ENCODE results near the gene SOBP. TPM values are rescaled to one million over a fixed set of nuclear protein-coding genes. Genes with fewer than 3 reads are reported as not detected.

Gene SOBP
- total and polyA plus RNA-seq, 2 donors (not counting 3 experiments of a cell fraction or from before 2014, with no cell fraction given) = 0.35 to 6.6 TPM

DNA sequence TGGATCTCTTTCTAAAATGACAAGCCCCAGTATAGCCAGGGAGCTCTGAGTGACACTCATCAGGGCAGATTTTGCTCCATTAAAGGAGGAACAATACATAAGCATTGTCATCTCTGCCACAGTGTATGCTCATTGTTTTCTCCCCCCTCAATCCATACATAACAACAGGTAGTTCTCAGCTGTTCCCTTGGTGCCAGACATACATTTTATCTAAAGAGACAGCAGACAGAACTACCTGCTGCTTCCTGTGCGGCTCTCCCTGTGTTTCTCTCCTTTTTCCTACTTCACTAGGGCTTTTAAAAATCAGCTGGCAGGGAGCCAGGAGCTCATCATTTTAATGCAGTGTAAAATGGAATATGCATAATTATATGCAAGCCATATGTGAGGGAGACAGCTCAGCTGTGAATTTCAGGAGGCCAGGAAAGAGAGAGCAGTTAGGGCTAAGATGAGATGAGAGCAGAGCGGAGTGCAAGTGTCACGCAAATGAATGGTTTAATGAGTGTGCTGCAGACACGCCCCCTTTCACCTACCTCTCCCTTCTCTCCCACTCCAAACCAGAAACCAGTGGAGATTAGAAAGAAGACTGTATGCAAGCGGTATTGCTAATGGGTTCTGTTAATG is 96.0 kb downstream of the SOBP start:
- no peaks in the 10 kb centered on the region for H3K79me2 ChIP-seq (ENCODE audit: control insufficient read depth, insufficient read depth, low read length)
- FAIRE-seq (no peak), DNase-seq (ENCODE audit: low read depth, low spot score) (no peak)
- dilution Hi-C loops (cut with MboI; ENCODE audit: extremely low pct_ligation_motif_present, low sequenced_read_pairs) = no loop called here
- H3K4me1 ChIP-seq (ENCODE audit: control insufficient read depth, extremely low read depth, insufficient read depth, low read length) = no peaks in the 10 kb centered on the region
- no peaks in the 10 kb centered on the region for H3K9me3 ChIP-seq (replicated peaks; ENCODE audit: control insufficient read depth, insufficient read depth, low read length)
- TF ChIP-seq EZH2 (IDR thresholded peaks at IDR 0.05; ENCODE audit: borderline replicate concordance, low read depth, low read length, severe bottlenecking) = no peak
- no peak for TF ChIP-seq POLR2AphosphoS5 (IDR thresholded peaks at IDR 0.05; ENCODE audit: insufficient read depth, low read depth, low read length)
- no peak for TF ChIP-seq JUN (IDR thresholded peaks at IDR 0.05; ENCODE audit: borderline replicate concordance, insufficient read depth, insufficient read length, low read depth)
- TF ChIP-seq, protein P1, sequence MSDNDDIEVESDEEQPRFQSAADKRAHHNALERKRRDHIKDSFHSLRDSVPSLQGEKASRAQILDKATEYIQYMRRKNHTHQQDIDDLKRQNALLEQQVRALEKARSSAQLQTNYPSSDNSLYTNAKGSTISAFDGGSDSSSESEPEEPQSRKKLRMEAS (IDR thresholded peaks at IDR 0.05; ENCODE audit: insufficient read depth, insufficient read length) = no peak
- TF ChIP-seq FOS (IDR thresholded peaks at IDR 0.05; ENCODE audit: borderline replicate concordance, insufficient read depth, low read length) = no peak
- TF ChIP-seq, protein P2, sequence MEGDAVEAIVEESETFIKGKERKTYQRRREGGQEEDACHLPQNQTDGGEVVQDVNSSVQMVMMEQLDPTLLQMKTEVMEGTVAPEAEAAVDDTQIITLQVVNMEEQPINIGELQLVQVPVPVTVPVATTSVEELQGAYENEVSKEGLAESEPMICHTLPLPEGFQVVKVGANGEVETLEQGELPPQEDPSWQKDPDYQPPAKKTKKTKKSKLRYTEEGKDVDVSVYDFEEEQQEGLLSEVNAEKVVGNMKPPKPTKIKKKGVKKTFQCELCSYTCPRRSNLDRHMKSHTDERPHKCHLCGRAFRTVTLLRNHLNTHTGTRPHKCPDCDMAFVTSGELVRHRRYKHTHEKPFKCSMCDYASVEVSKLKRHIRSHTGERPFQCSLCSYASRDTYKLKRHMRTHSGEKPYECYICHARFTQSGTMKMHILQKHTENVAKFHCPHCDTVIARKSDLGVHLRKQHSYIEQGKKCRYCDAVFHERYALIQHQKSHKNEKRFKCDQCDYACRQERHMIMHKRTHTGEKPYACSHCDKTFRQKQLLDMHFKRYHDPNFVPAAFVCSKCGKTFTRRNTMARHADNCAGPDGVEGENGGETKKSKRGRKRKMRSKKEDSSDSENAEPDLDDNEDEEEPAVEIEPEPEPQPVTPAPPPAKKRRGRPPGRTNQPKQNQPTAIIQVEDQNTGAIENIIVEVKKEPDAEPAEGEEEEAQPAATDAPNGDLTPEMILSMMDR (IDR thresholded peaks at IDR 0.05; ENCODE audit: extremely low read depth in 1 of 2, insufficient read depth in 1 of 2, low read depth in 1 of 2, low read length in 2 of 2) = no peak
- TF ChIP-seq MYC (IDR thresholded peaks at IDR 0.05; ENCODE audit: low read depth, low read length) = no peak
- no peak for TF ChIP-seq POLR2A (IDR thresholded peaks at IDR 0.05; ENCODE audit: low read depth, low read length)
- ChIA-PET CTCF (interaction anchor here (1.1 to 1.4 kb wide), 4 partner anchors 9 to 52 kb away, joined by 3 to 7 read pairs (median 4); no protein-coding TSS in a partner anchor), POLR2A (no interaction called here)
- no peaks in the 10 kb centered on the region for H4K20me1 ChIP-seq (replicated peaks; ENCODE audit: control insufficient read depth, extremely low read depth, insufficient read depth, low read length)
- no peak overlapping the region for H3K27ac ChIP-seq (ENCODE audit: insufficient read depth, low read depth, low read length)
- H3K4me2 ChIP-seq (ENCODE audit: insufficient read depth, low read length) = no peak overlapping the region
- H3K9me1 ChIP-seq (replicated peaks; ENCODE audit: control insufficient read depth, extremely low read depth, insufficient read depth, low read length) = no peaks in the 10 kb centered on the region
- no peak overlapping the region for H2AFZ ChIP-seq (ENCODE audit: low read depth, low read length)
- no peak overlapping the region for H3K4me3 ChIP-seq (replicated peaks in 1 of 3; ENCODE audit: insufficient read depth in 1 of 3, low read depth in 1 of 3, low read length in 3 of 3)
- no peak overlapping the region for H3K9ac ChIP-seq (replicated peaks; ENCODE audit: extremely low read depth, insufficient read depth, low read length)
- intact Hi-C loops (cut with micrococcal nuclease) = no loop called here
- no peaks in the 10 kb centered on the region for H3K36me3 ChIP-seq (ENCODE audit: control insufficient read depth in 2 of 2, extremely low read depth in 1 of 2, insufficient read depth in 2 of 2, low read length in 2 of 2)
- no peaks in the 10 kb centered on the region for H3K27me3 ChIP-seq (ENCODE audit: control insufficient read depth in 2 of 2, insufficient read depth in 2 of 2, low read length in 2 of 2)
- no TSS peak for BruUV-seq (replicated peaks)
